22Rv1 (cell line): Measurements from ENCODE around the gene BMPER.

Experiments used
- H3K27ac ChIP-seq: fragments of 450-650 bp; 2 replicates; pipeline ENCODE4 v1.5.1; 2017
- ZFX ChIP-seq: fragments of 450-650 bp; IDR thresholded peaks from 2 replicates; pipeline ENCODE4 v1.6.1; 2017; ENCODE audit warnings: antibody characterized with exemption, borderline replicate concordance
- TF ChIP-seq, protein P1 (sequence below): fragments of 450-650 bp; IDR thresholded peaks from 2 replicates; pipeline ENCODE4 v1.5.1; 2017; ENCODE audit warnings: mild to moderate bottlenecking

BMPER gene

DNA sequence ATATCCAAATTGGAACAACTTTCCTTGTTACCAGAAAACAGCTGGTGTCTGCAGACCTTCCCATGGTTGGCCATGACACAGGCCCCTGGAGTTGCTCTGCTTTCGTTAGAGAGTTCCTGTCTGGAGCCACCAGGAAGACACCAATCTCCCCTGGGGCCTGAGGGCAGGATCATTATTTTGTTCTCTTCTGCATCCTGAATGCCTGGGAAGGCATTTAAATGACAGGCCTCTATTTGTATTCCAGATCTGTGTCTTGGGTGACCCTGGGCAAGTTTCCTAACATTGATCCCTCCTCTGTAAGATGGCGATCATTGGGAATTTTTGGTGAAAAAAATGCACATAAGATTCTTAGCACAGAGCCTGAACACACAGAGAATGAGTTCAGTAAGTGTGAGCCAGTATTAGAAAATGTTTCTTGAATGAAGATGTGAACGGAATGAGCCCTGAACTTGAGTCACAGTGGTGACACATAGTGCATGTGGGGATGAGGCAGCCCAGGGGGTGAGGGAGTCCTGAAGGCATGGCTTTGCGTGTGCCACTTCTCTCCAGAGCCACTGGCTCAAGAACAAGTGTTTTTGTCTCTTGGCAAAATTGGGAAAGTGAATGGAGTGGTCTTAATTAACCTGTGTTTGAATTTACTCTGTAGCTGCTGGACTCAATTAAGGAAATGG lies 28.4 kb downstream of the BMPER start:
- TF ChIP-seq ZFX, result no peak
- no peak overlapping the region for H3K27ac ChIP-seq

DNA sequence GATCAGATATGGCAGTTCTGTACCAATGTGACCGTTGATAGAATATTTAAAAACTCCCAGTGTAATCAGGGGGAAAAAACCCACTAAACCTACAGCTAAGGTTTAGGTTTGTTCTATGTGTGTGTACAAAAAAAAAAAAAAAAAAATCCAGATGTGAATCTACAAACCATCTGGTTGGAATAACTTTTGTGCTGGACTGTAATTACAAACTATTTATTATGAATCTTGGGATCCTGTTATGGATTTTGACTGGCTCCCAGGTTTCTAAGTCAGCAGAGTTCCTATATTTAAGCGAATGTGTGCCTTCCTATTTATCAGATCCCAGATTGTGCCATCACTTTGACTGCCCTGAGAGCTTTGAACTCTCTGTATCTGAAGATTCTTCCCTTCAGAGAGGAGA lies 29.1 kb downstream of the BMPER start:
- TF ChIP-seq ZFX, result no peak
- TF ChIP-seq, protein P1, sequence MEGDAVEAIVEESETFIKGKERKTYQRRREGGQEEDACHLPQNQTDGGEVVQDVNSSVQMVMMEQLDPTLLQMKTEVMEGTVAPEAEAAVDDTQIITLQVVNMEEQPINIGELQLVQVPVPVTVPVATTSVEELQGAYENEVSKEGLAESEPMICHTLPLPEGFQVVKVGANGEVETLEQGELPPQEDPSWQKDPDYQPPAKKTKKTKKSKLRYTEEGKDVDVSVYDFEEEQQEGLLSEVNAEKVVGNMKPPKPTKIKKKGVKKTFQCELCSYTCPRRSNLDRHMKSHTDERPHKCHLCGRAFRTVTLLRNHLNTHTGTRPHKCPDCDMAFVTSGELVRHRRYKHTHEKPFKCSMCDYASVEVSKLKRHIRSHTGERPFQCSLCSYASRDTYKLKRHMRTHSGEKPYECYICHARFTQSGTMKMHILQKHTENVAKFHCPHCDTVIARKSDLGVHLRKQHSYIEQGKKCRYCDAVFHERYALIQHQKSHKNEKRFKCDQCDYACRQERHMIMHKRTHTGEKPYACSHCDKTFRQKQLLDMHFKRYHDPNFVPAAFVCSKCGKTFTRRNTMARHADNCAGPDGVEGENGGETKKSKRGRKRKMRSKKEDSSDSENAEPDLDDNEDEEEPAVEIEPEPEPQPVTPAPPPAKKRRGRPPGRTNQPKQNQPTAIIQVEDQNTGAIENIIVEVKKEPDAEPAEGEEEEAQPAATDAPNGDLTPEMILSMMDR, result no peak
- no peak overlapping the region for H3K27ac ChIP-seq

DNA sequence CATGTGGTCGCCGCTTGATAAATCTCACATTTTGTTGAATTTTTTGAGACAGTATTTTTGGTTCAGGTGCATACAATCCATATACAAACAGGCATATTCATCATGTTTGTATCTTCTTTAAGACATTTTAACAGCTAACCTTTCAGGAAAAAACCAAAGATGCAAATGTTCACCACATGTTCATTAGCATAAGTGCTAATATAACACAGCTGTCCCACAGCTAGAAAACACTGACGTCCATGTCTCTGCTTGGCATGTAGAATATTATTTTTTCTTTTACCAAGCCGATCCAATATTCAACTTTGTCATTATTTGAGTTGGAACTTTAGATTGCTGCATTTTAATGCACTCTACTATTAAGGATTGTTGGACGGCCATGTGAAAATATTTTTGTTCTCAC lies 31.2 kb downstream of the BMPER start:
- TF ChIP-seq ZFX, result no peak
- TF ChIP-seq, protein P1, result no peak
- no peak overlapping the region for H3K27ac ChIP-seq

DNA sequence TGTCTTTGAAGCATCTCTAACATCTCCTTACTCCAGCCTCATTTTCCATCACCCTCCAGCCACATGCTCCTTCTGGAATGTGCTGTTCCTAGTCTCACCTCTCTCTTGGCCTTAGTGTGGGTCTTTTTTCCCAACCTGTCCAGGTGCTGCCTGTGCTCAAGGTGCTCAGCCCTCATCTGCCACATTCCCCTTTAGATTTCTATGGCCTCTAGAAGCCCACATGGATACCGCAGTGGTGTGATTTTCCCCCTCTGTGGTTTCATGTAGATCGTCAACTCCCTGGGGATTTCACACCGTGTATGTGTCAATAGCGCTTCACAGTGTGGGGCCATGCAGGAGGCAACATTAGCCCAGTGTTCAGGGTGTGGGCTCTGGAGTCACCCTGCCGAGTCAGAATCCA lies 32.5 kb downstream of the BMPER start:
- H3K27ac ChIP-seq, result no peak overlapping the region
- TF ChIP-seq, protein P1, result no peak
- TF ChIP-seq ZFX, result no peak

DNA sequence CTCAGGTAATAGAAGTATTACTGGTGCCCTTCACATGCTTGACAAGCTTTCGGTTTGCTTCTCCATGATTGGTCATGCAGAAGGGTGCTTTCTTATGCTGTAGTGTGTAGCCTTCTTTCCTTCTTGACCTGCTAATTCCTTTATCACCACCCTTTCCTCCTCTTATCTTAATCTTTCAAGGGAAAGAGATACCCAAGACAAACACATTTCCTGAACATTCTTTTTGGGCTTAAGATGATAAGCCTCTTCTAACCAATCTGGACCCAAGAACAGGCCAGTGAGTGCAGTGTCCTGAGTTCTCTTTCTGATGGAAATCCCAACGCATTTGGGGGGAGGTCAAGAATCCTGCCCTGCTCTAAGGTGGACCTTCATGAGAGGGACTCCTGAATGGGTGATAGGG lies 33.8 kb downstream of the BMPER start:
- H3K27ac ChIP-seq, result no peak overlapping the region
- TF ChIP-seq ZFX, result no peak
- TF ChIP-seq, protein P1, result no peak

DNA sequence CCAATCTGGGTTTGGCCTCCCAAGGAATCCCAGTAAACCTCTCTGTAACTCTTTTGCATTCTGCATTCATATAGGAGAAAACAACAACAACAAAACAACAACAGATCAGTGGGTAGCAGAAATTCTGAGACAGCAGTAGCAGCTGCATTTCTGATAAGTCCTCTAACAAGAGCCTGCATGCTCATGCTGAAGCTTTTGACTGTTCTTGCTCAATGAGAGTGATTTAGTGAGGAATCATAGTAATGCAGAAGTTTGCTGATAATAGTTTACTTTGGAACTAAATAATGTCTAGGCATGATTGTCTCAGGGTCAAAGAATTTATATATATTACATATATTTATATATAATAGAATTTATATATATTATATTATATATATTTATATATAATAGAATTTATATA lies 35.2 kb downstream of the BMPER start:
- TF ChIP-seq ZFX, result no peak
- TF ChIP-seq, protein P1, result no peak
- H3K27ac ChIP-seq, result no peak overlapping the region

DNA sequence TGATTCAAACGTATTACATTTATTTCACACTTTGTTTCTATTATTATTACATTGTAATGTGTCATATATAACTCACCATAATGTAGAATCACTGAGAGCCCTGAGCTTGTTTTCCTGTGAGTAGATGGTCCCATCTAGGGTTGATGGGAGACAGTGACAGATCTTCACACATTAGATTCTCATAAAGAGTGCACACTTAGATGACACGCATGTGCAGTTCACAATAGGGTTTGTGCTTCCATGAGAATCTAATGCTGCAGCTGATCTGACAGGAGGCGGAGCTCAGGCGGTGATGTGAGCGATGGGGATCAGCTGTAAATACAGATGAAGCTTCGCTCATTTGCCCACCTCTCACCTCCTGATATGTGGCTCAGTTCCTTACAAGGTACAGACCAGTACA lies 36.1 kb downstream of the BMPER start:
- TF ChIP-seq, protein P1, result no peak
- no peak for TF ChIP-seq ZFX
- no peak overlapping the region for H3K27ac ChIP-seq
